ENCODE data around the gene NKTR.

DNA sequence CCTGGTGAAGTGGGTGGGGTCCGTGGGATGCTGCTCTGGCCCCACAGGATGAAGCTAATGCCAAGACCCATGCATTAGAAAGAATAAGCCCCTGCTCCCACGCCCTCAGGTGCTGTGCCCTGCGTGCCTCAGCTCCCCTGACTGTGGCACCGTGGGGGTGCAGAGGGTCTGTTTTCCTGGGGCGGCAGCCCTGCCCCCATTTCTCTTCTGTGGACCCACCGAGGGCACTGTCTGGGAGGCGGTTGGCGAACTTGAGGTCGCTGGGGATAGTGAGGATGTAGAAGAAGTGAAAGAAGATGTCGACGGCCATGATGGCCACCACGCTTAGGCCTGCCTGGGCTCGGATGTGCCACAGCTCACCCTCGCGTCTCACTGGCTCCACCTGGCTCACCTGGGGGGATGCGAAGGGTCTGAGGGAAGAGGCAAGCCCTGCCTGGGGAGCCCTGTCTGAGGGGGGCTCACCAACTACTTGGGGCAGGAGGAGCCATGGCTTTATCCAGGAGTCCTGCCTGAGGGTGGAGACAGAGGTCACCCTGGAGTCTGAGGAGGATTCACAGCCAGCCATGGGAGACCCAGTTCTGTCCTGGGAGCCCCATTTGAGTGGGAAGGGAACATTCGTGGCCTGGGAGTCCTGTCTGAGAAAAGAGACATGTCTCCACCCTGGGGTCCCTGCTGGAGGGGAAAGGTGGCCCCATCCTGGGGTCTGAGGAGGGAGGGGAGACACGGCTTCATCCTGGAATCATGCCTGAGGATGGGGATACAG lies 97.0 kb downstream of the NKTR start:
- TF ChIP-seq SIX4 (CRISPR knock-in tag; IDR thresholded peaks at IDR 0.05) (no peak), KAT7 (CRISPR knock-in tag; IDR thresholded peaks at IDR 0.05; ENCODE audit: borderline replicate concordance) (no peak), YY1 (IDR thresholded peaks at IDR 0.05; ENCODE audit: insufficient read depth, insufficient replicate concordance, low read depth, low read length) (no peak), KAT2B (IDR thresholded peaks at IDR 0.05; ENCODE audit: borderline replicate concordance, low read depth, low read length) (no peak), ZNF652 (CRISPR knock-in tag; IDR thresholded peaks at IDR 0.05; ENCODE audit: borderline replicate concordance, low read depth) (no peak), PITX1 (CRISPR knock-in tag; IDR thresholded peaks at IDR 0.05) (no peak), RFX5 (IDR thresholded peaks at IDR 0.05; ENCODE audit: low read depth, low read length) (no peak), EZH2 (conservative IDR thresholded peaks at IDR 0.05; ENCODE audit: low read depth, low read length) (no peak), GTF2F1 (IDR thresholded peaks at IDR 0.05; ENCODE audit: low read length) (no peak), ZNF777 (CRISPR knock-in tag; IDR thresholded peaks at IDR 0.05) (no peak)
- TF ChIP-seq, protein P1, sequence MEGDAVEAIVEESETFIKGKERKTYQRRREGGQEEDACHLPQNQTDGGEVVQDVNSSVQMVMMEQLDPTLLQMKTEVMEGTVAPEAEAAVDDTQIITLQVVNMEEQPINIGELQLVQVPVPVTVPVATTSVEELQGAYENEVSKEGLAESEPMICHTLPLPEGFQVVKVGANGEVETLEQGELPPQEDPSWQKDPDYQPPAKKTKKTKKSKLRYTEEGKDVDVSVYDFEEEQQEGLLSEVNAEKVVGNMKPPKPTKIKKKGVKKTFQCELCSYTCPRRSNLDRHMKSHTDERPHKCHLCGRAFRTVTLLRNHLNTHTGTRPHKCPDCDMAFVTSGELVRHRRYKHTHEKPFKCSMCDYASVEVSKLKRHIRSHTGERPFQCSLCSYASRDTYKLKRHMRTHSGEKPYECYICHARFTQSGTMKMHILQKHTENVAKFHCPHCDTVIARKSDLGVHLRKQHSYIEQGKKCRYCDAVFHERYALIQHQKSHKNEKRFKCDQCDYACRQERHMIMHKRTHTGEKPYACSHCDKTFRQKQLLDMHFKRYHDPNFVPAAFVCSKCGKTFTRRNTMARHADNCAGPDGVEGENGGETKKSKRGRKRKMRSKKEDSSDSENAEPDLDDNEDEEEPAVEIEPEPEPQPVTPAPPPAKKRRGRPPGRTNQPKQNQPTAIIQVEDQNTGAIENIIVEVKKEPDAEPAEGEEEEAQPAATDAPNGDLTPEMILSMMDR (CRISPR knock-in tag; IDR thresholded peaks at IDR 0.05), result no peak
- TF ChIP-seq, protein P2, sequence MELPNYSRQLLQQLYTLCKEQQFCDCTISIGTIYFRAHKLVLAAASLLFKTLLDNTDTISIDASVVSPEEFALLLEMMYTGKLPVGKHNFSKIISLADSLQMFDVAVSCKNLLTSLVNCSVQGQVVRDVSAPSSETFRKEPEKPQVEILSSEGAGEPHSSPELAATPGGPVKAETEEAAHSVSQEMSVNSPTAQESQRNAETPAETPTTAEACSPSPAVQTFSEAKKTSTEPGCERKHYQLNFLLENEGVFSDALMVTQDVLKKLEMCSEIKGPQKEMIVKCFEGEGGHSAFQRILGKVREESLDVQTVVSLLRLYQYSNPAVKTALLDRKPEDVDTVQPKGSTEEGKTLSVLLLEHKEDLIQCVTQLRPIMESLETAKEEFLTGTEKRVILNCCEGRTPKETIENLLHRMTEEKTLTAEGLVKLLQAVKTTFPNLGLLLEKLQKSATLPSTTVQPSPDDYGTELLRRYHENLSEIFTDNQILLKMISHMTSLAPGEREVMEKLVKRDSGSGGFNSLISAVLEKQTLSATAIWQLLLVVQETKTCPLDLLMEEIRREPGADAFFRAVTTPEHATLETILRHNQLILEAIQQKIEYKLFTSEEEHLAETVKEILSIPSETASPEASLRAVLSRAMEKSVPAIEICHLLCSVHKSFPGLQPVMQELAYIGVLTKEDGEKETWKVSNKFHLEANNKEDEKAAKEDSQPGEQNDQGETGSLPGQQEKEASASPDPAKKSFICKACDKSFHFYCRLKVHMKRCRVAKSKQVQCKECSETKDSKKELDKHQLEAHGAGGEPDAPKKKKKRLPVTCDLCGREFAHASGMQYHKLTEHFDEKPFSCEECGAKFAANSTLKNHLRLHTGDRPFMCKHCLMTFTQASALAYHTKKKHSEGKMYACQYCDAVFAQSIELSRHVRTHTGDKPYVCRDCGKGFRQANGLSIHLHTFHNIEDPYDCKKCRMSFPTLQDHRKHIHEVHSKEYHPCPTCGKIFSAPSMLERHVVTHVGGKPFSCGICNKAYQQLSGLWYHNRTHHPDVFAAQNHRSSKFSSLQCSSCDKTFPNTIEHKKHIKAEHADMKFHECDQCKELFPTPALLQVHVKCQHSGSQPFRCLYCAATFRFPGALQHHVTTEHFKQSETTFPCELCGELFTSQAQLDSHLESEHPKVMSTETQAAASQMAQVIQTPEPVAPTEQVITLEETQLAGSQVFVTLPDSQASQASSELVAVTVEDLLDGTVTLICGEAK (IDR thresholded peaks at IDR 0.05), result no peak
- TF ChIP-seq, protein P2 (CRISPR knock-in tag; IDR thresholded peaks at IDR 0.05), result no peak
- TF ChIP-seq, protein P3, sequence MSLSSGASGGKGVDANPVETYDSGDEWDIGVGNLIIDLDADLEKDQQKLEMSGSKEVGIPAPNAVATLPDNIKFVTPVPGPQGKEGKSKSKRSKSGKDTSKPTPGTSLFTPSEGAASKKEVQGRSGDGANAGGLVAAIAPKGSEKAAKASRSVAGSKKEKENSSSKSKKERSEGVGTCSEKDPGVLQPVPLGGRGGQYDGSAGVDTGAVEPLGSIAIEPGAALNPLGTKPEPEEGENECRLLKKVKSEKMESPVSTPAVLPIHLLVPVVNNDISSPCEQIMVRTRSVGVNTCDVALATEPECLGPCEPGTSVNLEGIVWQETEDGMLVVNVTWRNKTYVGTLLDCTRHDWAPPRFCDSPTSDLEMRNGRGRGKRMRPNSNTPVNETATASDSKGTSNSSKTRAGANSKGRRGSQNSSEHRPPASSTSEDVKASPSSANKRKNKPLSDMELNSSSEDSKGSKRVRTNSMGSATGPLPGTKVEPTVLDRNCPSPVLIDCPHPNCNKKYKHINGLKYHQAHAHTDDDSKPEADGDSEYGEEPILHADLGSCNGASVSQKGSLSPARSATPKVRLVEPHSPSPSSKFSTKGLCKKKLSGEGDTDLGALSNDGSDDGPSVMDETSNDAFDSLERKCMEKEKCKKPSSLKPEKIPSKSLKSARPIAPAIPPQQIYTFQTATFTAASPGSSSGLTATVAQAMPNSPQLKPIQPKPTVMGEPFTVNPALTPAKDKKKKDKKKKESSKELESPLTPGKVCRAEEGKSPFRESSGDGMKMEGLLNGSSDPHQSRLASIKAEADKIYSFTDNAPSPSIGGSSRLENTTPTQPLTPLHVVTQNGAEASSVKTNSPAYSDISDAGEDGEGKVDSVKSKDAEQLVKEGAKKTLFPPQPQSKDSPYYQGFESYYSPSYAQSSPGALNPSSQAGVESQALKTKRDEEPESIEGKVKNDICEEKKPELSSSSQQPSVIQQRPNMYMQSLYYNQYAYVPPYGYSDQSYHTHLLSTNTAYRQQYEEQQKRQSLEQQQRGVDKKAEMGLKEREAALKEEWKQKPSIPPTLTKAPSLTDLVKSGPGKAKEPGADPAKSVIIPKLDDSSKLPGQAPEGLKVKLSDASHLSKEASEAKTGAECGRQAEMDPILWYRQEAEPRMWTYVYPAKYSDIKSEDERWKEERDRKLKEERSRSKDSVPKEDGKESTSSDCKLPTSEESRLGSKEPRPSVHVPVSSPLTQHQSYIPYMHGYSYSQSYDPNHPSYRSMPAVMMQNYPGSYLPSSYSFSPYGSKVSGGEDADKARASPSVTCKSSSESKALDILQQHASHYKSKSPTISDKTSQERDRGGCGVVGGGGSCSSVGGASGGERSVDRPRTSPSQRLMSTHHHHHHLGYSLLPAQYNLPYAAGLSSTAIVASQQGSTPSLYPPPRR (CRISPR knock-in tag; IDR thresholded peaks at IDR 0.05; ENCODE audit: borderline replicate concordance), result no peak
- TF ChIP-seq, protein P4, sequence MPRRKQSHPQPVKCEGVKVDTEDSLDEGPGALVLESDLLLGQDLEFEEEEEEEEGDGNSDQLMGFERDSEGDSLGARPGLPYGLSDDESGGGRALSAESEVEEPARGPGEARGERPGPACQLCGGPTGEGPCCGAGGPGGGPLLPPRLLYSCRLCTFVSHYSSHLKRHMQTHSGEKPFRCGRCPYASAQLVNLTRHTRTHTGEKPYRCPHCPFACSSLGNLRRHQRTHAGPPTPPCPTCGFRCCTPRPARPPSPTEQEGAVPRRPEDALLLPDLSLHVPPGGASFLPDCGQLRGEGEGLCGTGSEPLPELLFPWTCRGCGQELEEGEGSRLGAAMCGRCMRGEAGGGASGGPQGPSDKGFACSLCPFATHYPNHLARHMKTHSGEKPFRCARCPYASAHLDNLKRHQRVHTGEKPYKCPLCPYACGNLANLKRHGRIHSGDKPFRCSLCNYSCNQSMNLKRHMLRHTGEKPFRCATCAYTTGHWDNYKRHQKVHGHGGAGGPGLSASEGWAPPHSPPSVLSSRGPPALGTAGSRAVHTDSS (CRISPR knock-in tag; conservative IDR thresholded peaks at IDR 0.05), result no peak
